Loucy (cell line): ENCODE measurements around the gene ZBTB7B.
A peak's percentile ranks its signal among the peaks of the same experiment; 100 is the strongest.
"Not testable (repeated sequence)": the region's sequence is repeated elsewhere in the genome, so short reads cannot be mapped to it uniquely, and the experiment has no call there.

ENCODE experiments used
- H2AFZ ChIP-seq: fragments of 200-600 bp; sonication (generic); 2 replicates; pipeline ENCODE4 v1.6.0; 2016; ENCODE audit warnings: antibody characterized with exemption, mild to moderate bottlenecking, low read length, moderate library complexity
- H3F3A ChIP-seq: fragments of 200-600 bp; 2 replicates; pipeline ENCODE4 v1.6.0; 2016; ENCODE audit warnings: antibody characterized with exemption, low read depth, mild to moderate bottlenecking
- H3K27me3 ChIP-seq: fragments of 200-600 bp; sonication (generic); 2 replicates; pipeline ENCODE4 v1.6.1; 2014; ENCODE audit warnings: low read length, mild to moderate bottlenecking; ENCODE audit not compliant: insufficient read depth, poor library complexity, severe bottlenecking
- H3K36me3 ChIP-seq: fragments of 200-600 bp; sonication (generic); 2 replicates; pipeline ENCODE4 v1.6.1; 2016; ENCODE audit warnings: low read length; ENCODE audit not compliant: insufficient read depth
- H3K4me1 ChIP-seq: fragments of 200-600 bp; sonication (generic); 2 replicates; pipeline ENCODE4 v1.5.1; 2014; ENCODE audit warnings: low read length, mild to moderate bottlenecking; ENCODE audit not compliant: insufficient read depth, poor library complexity, severe bottlenecking
- H3K4me2 ChIP-seq: fragments of 200-600 bp; sonication (generic); 2 replicates; pipeline ENCODE4 v1.6.0; 2014; ENCODE audit warnings: antibody characterized with exemption, low read length, low read depth, mild to moderate bottlenecking; ENCODE audit not compliant: poor library complexity, severe bottlenecking
- H3K4me3 ChIP-seq: fragments of 200-600 bp; sonication (generic); 2 replicates; pipeline ENCODE4 v1.5.1; 2014; ENCODE audit warnings: low read length, mild to moderate bottlenecking, mixed read lengths; ENCODE audit not compliant: poor library complexity, severe bottlenecking
- H3K79me2 ChIP-seq: fragments of 200-600 bp; sonication (generic); 2 replicates; pipeline ENCODE4 v1.6.1; 2014; ENCODE audit warnings: low read length; ENCODE audit not compliant: insufficient read depth
- H3K9ac ChIP-seq: fragments of 200-600 bp; sonication (generic); 2 replicates; pipeline ENCODE4 v1.6.0; 2014; ENCODE audit warnings: mild to moderate bottlenecking, low read depth, low read length, moderate library complexity; ENCODE audit not compliant: poor library complexity, severe bottlenecking
- H3K9me2 ChIP-seq: fragments of 200-600 bp; sonication (generic); replicated peaks from 2 replicates; pipeline ENCODE4 v1.6.1; 2016; ENCODE audit warnings: low read depth, low read length, mixed read lengths
- H3K9me3 ChIP-seq: fragments of 200-600 bp; sonication (generic); 2 replicates; pipeline ENCODE4 v1.6.1; 2014; ENCODE audit warnings: mild to moderate bottlenecking, antibody characterized with exemption, low read length, low read depth; ENCODE audit not compliant: insufficient read depth
- H4K20me1 ChIP-seq: fragments of 200-600 bp; sonication (generic); 2 replicates; pipeline ENCODE4 v1.6.0; 2014; ENCODE audit warnings: antibody characterized with exemption, low read length, mild to moderate bottlenecking; ENCODE audit not compliant: insufficient read depth, poor library complexity, severe bottlenecking
- EZH2phosphoT487 ChIP-seq: fragments of 200-600 bp; IDR thresholded peaks from 2 replicates; pipeline ENCODE4 v1.6.1; 2018; ENCODE audit warnings: antibody characterized with exemption, mild to moderate bottlenecking, moderate library complexity, borderline replicate concordance
- TF ChIP-seq, protein P1 (sequence below): fragments of 200-600 bp; sonication (generic); conservative IDR thresholded peaks from 2 replicates; pipeline ENCODE4 v1.5.1; 2014; ENCODE audit warnings: mild to moderate bottlenecking, antibody characterized with exemption, low read length

Gene ZBTB7B

GRCh38 chr1:154974808-154975408 lies 27.7 kb upstream of the ZBTB7B start:
- H2AFZ ChIP-seq = peak overlapping the region; percentile 35; the same call in 1 of the 2 replicates
- H3K79me2 ChIP-seq = peaks cover 78% of the 10 kb centered on the region

DNA sequence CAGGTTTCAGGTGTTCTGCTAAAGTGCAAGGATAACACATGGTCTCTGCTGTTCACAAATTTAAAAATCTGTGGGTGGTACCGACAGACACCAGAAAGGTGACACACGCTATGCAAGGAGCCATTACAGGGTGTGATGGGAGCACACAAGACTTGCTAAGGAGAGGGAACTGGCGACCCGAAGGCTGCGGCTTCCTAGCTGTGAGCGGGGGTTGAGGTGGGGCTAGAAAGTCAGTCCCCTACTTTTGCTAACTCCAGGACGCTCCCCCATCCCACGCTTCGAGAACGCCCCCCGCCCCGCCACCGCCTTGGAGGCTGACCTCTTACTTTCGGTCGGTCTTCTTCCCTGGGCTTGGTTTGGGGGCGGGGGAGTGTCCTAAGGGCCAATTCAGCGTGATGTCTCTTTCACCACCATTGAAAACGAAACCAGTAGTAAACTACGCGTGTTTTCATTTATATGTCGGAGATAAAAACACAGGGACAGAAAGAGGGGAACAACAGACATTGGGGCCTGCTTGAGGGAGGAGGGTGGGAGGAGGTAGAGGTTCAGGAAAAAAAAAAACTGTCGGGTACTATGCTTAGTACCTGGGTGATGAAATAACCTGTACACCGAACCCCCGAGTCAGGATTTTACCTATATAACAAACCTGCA lies 27.1 kb upstream of the ZBTB7B start:
- TF ChIP-seq, protein P1, sequence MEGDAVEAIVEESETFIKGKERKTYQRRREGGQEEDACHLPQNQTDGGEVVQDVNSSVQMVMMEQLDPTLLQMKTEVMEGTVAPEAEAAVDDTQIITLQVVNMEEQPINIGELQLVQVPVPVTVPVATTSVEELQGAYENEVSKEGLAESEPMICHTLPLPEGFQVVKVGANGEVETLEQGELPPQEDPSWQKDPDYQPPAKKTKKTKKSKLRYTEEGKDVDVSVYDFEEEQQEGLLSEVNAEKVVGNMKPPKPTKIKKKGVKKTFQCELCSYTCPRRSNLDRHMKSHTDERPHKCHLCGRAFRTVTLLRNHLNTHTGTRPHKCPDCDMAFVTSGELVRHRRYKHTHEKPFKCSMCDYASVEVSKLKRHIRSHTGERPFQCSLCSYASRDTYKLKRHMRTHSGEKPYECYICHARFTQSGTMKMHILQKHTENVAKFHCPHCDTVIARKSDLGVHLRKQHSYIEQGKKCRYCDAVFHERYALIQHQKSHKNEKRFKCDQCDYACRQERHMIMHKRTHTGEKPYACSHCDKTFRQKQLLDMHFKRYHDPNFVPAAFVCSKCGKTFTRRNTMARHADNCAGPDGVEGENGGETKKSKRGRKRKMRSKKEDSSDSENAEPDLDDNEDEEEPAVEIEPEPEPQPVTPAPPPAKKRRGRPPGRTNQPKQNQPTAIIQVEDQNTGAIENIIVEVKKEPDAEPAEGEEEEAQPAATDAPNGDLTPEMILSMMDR = no peak
- no peak for TF ChIP-seq EZH2phosphoT487
- H3K4me2 ChIP-seq = peak overlapping the region; percentile 89
- peaks cover 3% of the 10 kb centered on the region; the same call in 1 of the 2 replicates for H3F3A ChIP-seq
- H2AFZ ChIP-seq = no peak overlapping the region
- H3K9me3 ChIP-seq = no peaks in the 10 kb centered on the region
- peaks cover 39% of the 10 kb centered on the region for H3K4me1 ChIP-seq
- H3K36me3 ChIP-seq = peaks cover 18% of the 10 kb centered on the region; the same call in 1 of the 2 replicates
- peak overlapping the region; percentile 95 for H3K9ac ChIP-seq
- H3K9me2 ChIP-seq = no peaks in the 10 kb centered on the region
- H3K79me2 ChIP-seq = peaks cover 72% of the 10 kb centered on the region
- H3K4me3 ChIP-seq = peak overlapping the region; percentile 94
- H3K27me3 ChIP-seq = no peaks in the 10 kb centered on the region
- H4K20me1 ChIP-seq = peaks cover 32% of the 10 kb centered on the region

More at GRCh38 chr1:154974808-154975408, 27.7 kb upstream of the ZBTB7B start:
- TF ChIP-seq, protein P1 = no peak
- TF ChIP-seq EZH2phosphoT487 = no peak
- peaks cover 3% of the 10 kb centered on the region; the same call in 1 of the 2 replicates for H3F3A ChIP-seq
- H3K4me3 ChIP-seq = peak overlapping the region; percentile 94
- H3K27me3 ChIP-seq = no peaks in the 10 kb centered on the region
- H3K4me2 ChIP-seq = peak overlapping the region; percentile 89
- no peaks in the 10 kb centered on the region for H3K9me2 ChIP-seq
- peaks cover 36% of the 10 kb centered on the region for H4K20me1 ChIP-seq
- peaks cover 45% of the 10 kb centered on the region for H3K4me1 ChIP-seq
- H3K9ac ChIP-seq = peak overlapping the region; percentile 95
- H3K9me3 ChIP-seq = no peaks in the 10 kb centered on the region
- H3K36me3 ChIP-seq = peaks cover 18% of the 10 kb centered on the region; the same call in 1 of the 2 replicates

GRCh38 chr1:154977762-154978161 lies 24.8 kb upstream of the ZBTB7B start:
- peak overlapping the region; percentile 94 for H3K4me3 ChIP-seq
- not testable (repeated sequence) for H3K9me3 ChIP-seq, H2AFZ ChIP-seq, H3K27me3 ChIP-seq, H3K9me2 ChIP-seq
- peak overlapping the region; percentile 89 for H3K4me2 ChIP-seq
- H3K9ac ChIP-seq = peak overlapping the region; percentile 95
- H4K20me1 ChIP-seq = peaks cover 28% of the 10 kb centered on the region
- H3K36me3 ChIP-seq = peaks cover 18% of the 10 kb centered on the region; the same call in 1 of the 2 replicates
- peaks cover 30% of the 10 kb centered on the region for H3K4me1 ChIP-seq
- H3F3A ChIP-seq = peaks cover 12% of the 10 kb centered on the region; the same call in 1 of the 2 replicates
- peaks cover 73% of the 10 kb centered on the region for H3K79me2 ChIP-seq
